GM19043 (cell line): ENCODE results near the gene COX4I1.

Source experiments
- ATAC-seq: cut with Tn5 transposase; IDR thresholded peaks from one replicate; pipeline ENCODE4 v1.9.1; 2021; ENCODE audit warnings: low read depth; ENCODE audit not compliant: unreplicated experiment

Gene COX4I1

DNA sequence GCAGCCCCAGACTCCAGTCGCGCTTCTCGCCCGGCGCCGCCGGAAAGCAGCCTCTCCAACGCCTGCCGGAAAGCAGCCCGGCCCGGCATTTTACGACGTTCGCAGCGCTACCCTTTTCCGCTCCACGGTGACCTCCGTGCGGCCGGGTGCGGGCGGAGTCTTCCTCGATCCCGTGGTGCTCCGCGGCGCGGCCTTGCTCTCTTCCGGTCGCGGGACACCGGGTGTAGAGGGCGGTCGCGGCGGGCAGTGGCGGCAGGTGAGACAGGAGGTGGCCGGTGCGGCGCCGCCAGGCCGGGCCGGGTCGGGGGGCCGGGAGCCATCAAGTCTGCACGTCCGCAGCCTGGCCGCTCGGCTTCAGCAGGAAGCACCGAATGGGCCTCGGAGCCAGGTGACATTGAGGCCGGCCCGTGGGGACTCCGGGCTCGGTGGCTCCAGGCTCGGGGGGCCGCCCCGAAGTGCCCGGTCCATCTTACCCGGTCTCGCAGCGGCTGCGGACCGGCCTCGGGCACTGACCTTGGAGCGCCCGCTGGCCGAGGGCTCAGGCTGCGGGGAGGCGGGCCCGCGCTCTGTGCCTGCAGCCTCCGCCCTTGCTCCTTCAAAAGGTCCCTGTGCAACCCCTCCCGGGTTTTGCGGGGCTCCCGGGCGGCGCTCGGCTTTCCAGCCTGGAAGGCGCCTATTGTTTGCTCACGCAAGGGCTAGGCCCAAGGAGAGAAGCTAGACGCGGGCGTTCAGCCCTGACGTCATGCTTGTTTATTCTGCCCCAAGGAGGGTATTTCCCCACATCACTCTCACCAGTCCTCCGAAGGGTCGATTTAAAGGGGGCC lies at the start of gene COX4I1, which contains the start of gene EMC8:
Gene COX4I1, plus strand, starts transcription at position 199 of the 824 bp plus-strand sequence. CDS start 1,511 bp downstream, outside the sequence.
Gene EMC8, minus strand, starts transcription at position 48 of the 824 bp plus-strand sequence. CDS start 249 bp downstream, outside the sequence.
- peak; percentile 76 for ATAC-seq

DNA sequence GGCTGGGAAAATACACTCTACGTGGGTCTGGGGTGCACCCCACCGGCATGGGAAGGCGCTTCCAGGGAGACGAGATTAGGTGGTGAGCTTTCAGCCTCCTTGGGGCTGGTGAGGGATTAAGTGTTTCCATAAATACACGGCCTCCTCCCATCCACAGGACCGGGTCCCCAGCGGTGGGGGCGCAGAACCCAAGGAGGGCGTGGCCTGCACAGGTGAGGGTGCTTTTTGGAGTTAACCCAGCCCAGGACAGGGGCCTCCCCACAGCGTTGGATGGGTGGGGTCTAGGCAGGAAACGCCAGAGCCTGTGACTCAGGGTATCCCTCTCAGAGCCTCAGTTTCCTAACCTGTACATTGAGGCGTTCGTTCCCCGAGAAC lies 49.7 kb upstream of the COX4I1 start:
- no peak for ATAC-seq

DNA sequence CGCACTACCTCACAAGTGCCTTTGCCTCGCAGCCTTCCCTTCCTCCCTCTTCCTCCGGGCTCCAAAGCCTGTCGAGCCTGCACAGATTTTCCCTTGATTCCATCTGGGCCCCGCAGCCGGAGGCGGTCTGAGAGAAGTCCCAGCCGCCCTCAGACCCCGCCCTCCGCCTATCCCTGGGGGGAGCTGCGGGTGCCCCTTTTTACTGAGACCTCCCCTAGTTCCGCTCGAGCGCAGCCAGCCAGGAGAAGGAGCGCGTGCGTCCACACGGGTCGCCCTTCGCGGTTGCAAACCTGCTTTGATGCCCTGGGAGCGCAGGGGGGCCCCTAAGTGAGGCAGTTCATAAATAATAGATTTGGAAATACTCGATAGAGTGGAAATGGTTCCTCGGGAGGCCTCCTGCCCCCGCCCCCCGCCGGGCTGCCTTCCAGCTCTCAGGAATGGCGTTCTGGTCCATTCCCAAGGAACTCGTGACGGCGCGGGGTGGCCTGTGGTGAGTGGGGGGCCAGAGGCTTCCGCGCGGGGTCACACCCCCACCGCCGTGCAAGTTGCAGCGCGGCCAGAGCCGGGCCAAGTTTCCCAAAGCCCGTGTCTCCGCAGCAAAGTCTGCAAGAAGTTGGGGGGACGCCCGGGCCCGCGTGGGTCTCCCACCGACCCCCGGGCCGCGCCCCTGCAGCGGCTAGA lies 49.2 kb upstream of the COX4I1 start:
- no peak for ATAC-seq

DNA sequence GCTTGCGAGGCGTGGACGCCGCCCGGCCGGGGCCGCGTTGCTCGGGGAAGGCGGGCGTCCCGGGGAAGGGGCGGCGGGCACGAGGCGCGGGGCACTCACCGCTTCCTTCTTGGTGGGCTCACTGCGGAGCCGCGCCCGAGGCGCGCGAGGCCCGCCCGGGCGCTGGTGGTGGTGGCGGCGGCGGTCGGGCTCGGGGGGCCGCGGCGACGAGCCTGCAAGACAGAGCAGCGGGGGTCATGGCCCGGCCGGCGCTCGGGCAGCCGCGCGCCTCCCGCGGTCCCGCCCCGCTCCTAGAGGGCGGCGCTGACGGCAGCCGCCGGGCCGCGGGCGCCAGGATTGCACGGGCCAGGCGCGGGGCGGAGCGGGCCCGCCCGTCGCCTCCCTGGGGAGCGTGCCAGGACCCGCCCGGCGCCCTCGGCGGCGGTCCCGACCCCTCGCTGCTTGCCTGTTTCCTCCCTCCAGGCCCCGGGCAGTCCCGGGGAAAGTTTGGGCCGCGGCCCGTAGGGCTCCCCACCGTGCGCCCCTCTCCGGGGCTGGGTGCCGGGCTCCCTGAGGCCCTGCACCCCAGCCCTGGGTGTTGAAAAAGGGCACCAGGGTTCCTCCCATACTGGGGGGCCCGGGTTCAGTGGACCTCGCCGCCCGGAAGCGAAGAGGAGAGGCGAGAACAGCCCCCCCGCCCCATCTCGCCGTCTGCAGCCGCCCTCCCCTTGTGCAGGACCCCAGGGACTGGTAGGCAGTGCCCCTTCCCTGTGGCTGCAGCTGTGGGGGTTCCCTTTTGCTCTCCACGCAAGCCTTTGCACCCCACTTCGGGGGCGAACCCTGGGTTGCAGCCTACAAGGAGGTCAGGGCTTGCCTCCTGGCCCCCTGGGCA lies 48.4 kb upstream of the COX4I1 start, which contains the start of gene C16orf74:
Gene C16orf74, minus strand, starts transcription at position 270 of the 871 bp plus-strand sequence. CDS start 15,879 bp downstream, outside the sequence.
- no peak for ATAC-seq

DNA sequence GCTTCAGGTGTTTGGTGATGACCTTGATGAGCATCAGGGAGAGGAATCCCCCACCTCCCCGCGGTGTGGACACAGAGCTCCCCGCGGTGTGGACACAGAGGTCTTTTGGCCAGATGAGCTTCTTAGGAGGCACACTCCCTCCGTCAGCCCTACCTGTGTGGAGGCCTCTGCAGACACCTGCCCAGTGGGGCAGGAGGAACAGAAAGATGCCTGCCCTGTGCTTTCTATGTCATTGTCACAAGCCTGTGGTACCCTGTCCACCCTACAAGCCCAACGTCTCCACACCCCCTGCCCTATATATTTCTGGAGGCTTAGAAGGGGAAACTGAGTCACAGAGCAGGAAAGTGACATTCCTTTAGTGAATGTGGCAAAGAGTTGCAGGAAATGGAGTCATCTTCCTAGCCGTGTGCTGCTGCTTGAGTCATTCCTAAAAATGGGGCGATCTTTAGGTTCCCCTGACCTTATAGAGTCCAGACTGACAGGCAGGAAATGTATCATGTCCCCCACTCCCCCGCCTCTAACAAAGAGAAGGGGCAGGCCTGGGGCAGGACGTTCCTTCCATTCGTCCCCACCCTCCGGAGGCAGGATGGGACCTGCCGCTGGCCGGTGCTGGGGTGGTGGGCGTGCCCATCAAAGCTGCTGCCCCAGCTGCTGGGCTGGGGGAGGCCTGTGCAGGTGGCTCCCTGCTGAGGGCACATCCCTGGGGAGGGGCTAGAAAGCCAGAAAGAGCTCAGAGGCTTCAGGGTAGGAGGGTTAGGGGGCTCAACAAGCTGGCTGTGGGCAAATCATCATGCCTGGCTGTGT lies 47.6 kb upstream of the COX4I1 start:
- ATAC-seq = no peak

DNA sequence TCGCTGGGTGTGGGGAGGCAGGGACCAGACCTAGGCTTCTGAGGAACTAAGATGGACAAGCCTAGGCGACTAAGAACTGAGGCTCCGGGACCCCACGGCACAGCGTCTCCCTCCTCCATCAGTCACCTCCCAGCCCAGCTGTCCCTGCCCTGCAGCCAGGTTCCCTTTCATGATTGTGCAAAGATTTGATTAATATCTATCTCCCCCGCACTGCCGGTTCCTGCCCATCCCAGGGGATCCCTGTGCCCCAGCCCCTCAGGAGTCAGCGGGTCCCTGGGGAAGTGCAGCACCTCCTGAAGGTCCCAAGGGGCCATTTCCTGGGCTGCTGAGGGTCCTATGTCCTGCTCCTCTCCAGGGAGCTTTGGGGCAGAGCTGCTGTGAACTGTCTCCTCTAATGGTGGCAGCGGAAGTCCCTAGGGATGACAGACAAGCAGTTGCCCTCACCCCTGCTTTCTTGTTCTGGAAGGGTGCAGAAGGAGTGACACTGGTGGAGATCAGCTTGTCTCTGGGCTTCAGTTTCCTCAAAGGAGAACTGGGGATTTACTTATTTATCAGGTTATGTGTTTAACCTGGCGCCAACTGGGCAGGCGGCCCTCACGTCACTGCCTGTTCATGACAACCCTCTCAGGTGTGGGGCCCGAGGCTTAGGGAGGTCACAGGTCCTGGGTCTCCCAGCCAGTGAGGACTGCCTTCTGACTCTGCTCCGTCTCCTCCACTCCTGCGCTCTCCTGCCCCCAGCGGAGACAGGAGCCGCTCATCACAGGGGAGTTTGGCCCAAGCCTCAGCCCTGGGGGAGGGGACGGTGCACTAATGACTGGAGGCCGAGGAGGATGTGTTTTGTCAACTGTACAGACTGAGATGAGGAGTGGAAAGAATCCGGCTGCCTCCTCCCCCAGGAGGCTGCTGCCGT lies 46.7 kb upstream of the COX4I1 start:
- no peak for ATAC-seq

DNA sequence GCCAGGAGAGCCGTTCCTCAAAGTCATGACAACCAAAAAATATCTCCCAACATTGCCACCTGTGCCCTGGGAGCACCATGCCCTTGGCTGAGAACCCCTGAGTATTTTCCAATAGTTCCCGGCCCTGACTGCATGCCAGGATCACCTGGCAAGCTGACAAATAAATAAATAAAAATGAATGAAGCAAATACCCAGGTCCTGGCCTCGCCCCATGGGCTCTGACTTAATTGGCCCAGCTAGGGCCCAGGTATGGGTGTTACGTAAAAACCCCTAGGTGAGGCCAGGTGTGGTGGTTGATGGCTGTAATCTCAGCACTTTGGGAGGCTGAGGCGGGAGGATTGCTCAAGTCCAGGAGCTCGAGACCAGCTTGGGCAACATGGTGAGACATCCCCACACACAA lies 45.9 kb upstream of the COX4I1 start:
- ATAC-seq = no peak

DNA sequence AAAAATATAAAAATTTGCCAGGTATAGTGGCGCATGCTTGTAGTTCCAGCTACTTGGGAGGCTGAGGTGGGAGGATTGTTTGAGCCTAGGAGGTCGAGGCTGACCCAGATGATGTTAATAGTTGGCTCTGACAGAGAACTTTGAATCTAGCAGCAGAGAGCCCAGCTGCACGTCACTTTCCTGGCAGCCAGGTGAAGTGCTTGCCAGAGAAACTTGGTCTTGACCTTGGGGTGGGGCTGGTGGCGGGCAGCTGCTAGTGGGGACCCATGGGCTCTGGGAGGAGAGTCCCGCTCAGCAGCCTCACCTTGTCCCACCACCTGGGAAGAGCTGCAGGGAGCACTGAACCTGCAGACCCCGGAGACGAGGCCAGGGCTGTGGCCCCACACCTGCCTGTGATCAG lies 45.5 kb upstream of the COX4I1 start:
- ATAC-seq = no peak

DNA sequence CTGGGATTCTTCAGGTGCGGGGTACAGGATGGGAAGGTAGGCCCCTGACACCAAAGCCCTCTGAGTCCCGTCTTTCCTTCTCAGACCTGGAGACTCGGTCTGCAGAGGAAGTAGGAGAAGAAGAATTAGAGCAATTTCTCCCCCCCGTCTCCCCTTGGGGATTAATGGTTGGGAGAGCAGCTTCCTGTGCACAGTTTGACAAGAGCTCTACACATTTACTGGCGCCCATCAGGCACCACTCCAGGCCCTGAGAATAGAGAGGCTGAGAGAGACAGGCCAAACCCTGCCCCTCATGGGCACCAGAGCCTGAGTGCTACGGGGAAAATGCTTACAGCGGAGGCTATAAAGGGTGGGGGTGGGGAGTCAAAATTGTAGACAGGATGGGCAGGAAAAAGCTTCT lies 45.1 kb upstream of the COX4I1 start:
- ATAC-seq = no peak

DNA sequence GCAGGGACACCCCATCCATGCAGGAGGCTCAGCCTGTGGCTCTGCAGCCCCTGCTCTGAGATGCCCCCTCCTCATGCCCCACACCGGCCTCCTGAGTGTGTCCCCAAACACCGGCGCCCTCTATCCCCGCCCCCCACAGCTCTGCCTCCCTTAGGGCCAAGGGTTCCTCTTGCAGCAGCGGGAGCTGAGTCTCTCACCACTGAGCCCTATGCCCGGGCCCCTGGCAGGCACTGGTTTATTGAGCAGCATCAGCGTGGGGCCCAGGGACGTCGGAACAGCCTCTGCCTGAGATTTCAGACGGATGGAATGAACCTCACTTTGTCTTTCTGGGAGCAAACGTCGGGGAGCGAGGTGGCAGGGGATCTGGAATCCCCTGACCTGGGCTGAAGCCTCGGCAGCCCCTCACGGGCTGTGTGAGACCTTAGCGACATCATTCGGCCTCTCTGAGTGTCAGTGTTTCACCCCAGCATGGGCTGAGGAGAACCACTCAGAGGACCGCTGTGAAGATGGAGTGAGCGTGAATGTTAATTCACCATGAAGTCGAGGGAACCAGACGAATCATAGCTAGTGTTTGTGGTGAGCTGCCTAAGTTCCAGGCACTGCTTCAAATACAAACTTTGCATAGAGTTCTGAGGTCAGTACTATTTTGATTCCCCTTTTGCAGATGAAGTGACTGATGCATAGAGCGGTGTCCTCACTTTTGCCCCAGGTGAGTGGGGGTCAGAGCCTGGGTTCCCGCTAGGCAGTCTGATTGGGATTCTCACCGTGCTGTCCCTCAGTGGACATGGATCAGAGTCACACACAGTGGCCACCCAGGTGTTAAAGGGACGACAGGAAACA lies 43.3 kb upstream of the COX4I1 start:
- peak; percentile 59 for ATAC-seq

DNA sequence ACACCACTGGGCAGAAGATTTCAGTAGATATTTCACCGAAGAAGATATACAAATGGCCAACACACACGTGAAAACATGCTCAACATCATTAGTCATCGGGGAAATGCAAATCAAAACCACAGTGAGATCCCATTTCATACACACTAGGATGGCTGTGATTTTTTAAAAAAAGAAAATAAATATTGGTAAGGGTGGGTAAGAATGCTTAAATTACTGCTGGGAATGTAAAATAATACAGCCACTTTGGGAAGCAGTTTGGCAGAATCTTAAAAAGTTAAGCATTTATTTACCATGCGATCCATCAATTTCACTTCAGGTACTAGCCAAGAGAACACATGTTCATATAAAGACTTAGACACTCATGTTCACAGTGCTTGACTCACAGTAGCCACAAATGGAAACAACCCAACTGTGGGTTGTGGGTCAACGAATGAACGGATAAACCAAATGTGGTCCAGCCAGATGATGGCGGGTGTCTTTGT lies 42.1 kb upstream of the COX4I1 start:
- no peak for ATAC-seq

DNA sequence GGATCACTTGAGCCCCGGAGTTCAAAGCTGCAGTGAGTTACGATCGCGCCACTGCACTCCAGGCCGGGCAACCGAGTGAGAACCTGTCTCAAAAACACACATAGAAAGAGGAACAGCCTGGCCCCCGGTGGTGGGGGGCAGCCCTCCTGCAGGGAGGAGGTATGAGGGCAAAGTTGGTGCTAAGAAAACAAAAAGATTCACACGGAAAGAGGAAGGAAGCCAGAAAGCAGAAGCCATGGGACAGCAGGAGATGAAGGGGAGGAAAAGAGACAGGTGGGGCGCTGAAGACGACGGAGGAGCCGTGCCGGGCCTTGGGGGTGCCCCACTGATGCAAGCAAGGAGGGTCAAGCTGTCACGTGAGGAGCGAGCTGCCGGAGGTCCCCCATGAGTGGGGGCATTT lies 40.4 kb upstream of the COX4I1 start:
- no peak for ATAC-seq

DNA sequence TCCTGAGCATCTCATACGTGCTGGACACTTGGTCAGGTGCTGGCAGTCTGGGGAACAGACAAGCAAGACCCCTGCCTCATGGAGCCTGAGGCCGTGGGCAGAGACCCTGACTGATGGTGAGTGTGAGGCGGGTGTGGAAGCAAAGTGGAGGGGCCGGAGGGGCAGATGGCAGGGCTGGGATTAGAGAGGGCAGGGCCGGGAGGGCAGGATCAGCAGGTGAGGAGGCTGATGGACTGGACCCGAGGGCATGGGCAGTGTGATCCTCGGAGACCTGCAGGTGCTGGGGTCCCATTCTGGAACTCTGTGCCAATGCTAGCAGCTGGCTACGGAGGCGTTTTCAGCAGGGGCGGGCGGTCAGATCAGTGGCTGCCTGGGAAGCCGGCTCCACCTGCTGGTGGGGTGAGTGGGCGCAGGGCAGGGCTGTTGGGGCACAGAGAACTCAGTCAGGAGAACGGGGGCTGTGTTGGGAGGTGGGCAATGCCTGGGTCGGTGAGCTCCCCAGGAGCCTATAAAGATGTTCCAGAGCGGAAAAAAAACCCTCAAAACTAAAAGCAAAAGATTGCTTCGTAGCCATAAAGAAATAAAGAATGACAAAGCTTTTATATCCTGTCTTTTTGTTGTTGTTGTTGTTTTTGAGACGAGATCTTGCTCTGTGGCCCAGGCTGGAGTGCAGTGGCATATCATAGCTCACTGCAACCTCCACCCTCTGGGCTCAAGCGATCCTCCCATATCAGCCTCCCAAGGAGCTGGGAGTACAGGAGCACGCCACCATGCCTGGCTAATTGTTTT lies 39.7 kb upstream of the COX4I1 start:
- no peak for ATAC-seq

DNA sequence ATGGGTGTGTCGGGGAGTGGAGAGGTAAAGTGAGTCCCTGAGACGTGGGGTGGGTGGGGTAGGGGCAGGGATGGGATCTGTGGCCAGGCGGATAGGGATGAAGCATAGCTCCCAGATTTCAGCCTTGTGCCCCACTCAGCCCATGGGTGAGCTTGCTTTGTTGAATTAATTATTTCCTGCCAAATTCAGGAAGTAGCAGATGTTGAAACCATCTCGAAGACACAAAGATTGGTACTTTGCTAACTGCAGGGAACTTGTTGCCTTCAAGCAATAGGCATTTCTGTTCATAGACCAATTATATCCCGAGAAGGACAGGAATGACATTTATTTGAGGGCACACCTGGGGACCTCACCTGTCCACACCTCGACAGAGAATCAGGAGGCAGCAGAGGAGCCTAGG lies 37.6 kb upstream of the COX4I1 start:
- ATAC-seq = no peak

DNA sequence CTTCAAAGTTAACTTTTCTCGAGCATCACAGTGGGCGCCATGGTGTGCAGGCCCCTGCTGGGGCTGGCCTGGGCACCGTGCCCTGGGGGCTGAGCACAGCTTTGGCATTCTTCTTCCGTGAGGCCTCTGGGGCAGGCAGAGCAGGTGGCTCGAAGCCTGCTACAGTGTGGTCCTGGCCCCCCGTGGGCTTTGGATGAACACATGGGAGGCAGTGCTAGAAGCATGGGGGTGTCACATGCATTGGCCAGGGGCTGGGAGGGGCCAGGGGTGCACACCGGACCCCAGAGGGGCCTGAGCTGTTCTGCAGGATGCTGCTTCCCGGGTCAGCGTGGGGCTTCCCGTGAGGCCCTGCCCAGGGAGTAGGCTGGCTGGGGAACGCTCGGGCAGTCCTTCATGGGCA lies 36.5 kb upstream of the COX4I1 start:
- no peak for ATAC-seq

DNA sequence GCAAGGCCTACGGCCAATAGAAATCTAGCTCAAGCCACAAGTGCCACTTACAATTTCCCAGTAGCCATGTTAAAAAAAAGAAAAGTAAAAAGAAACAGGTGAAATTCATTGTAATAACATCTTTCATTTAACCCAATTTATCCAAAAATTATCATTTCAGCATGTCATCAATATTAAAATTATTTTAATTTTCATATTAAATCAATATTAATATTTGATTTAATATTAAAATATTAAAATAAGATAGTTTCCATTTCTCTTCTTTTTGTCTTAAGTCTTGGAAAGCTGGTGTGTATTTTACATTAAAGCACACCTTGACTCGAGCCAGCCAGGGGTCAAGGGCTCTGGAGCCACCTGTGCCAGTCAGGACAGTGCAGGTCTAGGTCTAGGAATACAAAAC lies 35.9 kb upstream of the COX4I1 start:
- no peak for ATAC-seq

DNA sequence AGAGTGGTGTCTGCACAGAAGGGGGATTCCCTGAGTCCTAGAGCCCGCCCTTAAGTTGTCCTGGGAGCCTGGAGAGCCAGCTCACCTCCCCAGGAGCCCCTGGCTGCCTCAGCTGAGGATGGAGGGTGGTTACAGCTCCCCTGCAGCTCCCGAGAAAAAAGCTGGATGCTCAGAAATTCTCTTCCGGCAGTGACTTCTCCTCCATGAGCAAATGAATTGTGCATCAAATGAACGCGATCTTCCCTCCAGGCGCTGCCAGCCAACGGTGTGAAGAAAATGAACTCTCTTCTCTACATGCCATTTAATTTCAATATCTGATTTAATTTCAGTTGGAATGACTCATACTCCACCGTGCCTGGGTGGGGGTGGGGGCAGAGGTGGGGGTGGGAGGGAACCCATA lies 34.3 kb upstream of the COX4I1 start:
- ATAC-seq = no peak
